Activated CD4-positive, alpha-beta T cell treated with anti-CD3 and anti-CD28 coated beads, Interleukin-2, amount 10 ng/mL, durations not matched to agents 7 days and 5 days (primary cell): Measurements from ENCODE around the gene KAZN. TPM values are rescaled to one million over a fixed set of nuclear protein-coding genes. Genes with fewer than 3 reads are reported as not detected.
"Not testable (repeated sequence)": the region's sequence is repeated elsewhere in the genome, so short reads cannot be mapped to it uniquely, and the experiment has no call there.

Source experiments
- CTCF ChIA-PET: fragments of 350-600 bp; sonication (Branson Sonifier 250); formaldehyde crosslinking; loops from one replicate; lab custom pipeline; 2021; ENCODE audit warnings: antibody characterized with exemption; lab: Charles Lee
- POLR2A ChIA-PET: fragments of 350-600 bp; sonication (Branson Sonifier 250); formaldehyde crosslinking; loops from one replicate; lab custom pipeline; 2021; ENCODE audit warnings: antibody characterized with exemption; lab: Charles Lee
- DNase-seq: peaks from one replicate; pipeline ENCODE4 v3.0.0-alpha.2; 2020
- H3K27ac Mint-ChIP-seq: one replicate; pipeline ENCODE4 v1.8.0; 2021; ENCODE audit warnings: mild to moderate bottlenecking, moderate library complexity, mixed read lengths
- H3K27me3 Mint-ChIP-seq: one replicate; pipeline ENCODE4 v1.8.0; 2021; ENCODE audit warnings: mixed read lengths
- H3K36me3 Mint-ChIP-seq: one replicate; pipeline ENCODE4 v1.8.0; 2021; ENCODE audit warnings: low read depth, mixed read lengths
- H3K4me1 Mint-ChIP-seq: one replicate; pipeline ENCODE4 v1.8.0; 2021; ENCODE audit warnings: mixed read lengths
- H3K4me3 Mint-ChIP-seq: one replicate; pipeline ENCODE4 v1.8.0; 2021; ENCODE audit warnings: mild to moderate bottlenecking, moderate library complexity, mixed read lengths
- H3K9me3 Mint-ChIP-seq: one replicate; pipeline ENCODE4 v1.8.0; 2021; ENCODE audit warnings: mixed read lengths
- total RNA-seq, 2 experiments: library from RNA; stranded (reverse); gene quantifications; one replicate each; pipeline ENCODE4 v1.2.3, GENCODE V29; 2021

Gene KAZN
- total RNA-seq, 2 experiments from 2014 or later = 0.21 to 0.22 TPM

- ChIA-PET CTCF (interaction anchor here (1.4 kb wide), 1 partner anchor 9 kb away, joined by 3 read pairs; no protein-coding TSS in a partner anchor), POLR2A (no interaction called here)
- Mint-ChIP-seq H3K36me3 (no peaks in the 10 kb centered on the region), H3K9me3 (no peaks in the 10 kb centered on the region), H3K27ac (no peak overlapping the region), H3K27me3 (no peaks in the 10 kb centered on the region), H3K4me3 (no peak overlapping the region), H3K4me1 (peaks cover 9% of the 10 kb centered on the region)
- no peak for DNase-seq
Observed at GRCh38 chr1:15033264-15033663, 434.8 kb downstream of the KAZN start.

GRCh38 chr1:15034656-15035055, 436.2 kb downstream of the KAZN start:
- no peak for DNase-seq
- Mint-ChIP-seq H3K27ac (no peak overlapping the region), H3K4me3 (no peak overlapping the region), H3K36me3 (no peaks in the 10 kb centered on the region), H3K27me3 (no peaks in the 10 kb centered on the region), H3K9me3 (no peaks in the 10 kb centered on the region), H3K4me1 (peaks cover 9% of the 10 kb centered on the region)
- ChIA-PET CTCF (no interaction called here), POLR2A (no interaction called here)

GRCh38 chr1:15035236-15035635, 436.8 kb downstream of the KAZN start:
- H3K9me3 Mint-ChIP-seq = no peaks in the 10 kb centered on the region
- POLR2A ChIA-PET = no interaction called here
- no peak overlapping the region for H3K4me3 Mint-ChIP-seq
- CTCF ChIA-PET = interaction anchor here (0.6 kb wide), 1 partner anchor 660 kb away, joined by 4 read pairs; no protein-coding TSS in a partner anchor
- no peaks in the 10 kb centered on the region for H3K27me3 Mint-ChIP-seq
- H3K36me3 Mint-ChIP-seq = no peaks in the 10 kb centered on the region
- H3K4me1 Mint-ChIP-seq = peaks cover 9% of the 10 kb centered on the region
- DNase-seq = no peak
- H3K27ac Mint-ChIP-seq = no peak overlapping the region

GRCh38 chr1:15036101-15036500, 437.6 kb downstream of the KAZN start:
- no peaks in the 10 kb centered on the region for H3K27me3 Mint-ChIP-seq
- H3K36me3 Mint-ChIP-seq = no peaks in the 10 kb centered on the region
- H3K4me1 Mint-ChIP-seq = peaks cover 9% of the 10 kb centered on the region
- no peak for DNase-seq
- ChIA-PET POLR2A (no interaction called here), CTCF (interaction anchor here (0.8 kb wide), 1 partner anchor 9 kb away, joined by 3 read pairs; no protein-coding TSS in a partner anchor)
- no peaks in the 10 kb centered on the region for H3K9me3 Mint-ChIP-seq
- no peak overlapping the region for H3K4me3 Mint-ChIP-seq
- no peak overlapping the region for H3K27ac Mint-ChIP-seq

- ChIA-PET POLR2A (no interaction called here), CTCF (interaction anchor here (0.6 to 2.0 kb wide), 6 partner anchors 9 to 1584 kb away, joined by 3 to 6 read pairs (median 4); no protein-coding TSS in a partner anchor)
- Mint-ChIP-seq H3K27ac (no peak overlapping the region), H3K27me3 (no peaks in the 10 kb centered on the region), H3K4me1 (peaks cover 8% of the 10 kb centered on the region), H3K9me3 (no peaks in the 10 kb centered on the region), H3K36me3 (no peaks in the 10 kb centered on the region), H3K4me3 (no peak overlapping the region)
- DNase-seq = peak; percentile 15
Observed at GRCh38 chr1:15038232-15039016, 439.9 kb downstream of the KAZN start.

GRCh38 chr1:15039017-15039648, 440.6 kb downstream of the KAZN start:
- Mint-ChIP-seq H3K27ac (no peak overlapping the region), H3K9me3 (no peaks in the 10 kb centered on the region), H3K27me3 (no peaks in the 10 kb centered on the region), H3K4me3 (no peak overlapping the region), H3K4me1 (peaks cover under 1% of the 10 kb centered on the region), H3K36me3 (no peaks in the 10 kb centered on the region)
- DNase-seq = no peak
- CTCF ChIA-PET = no interaction called here
- POLR2A ChIA-PET = no interaction called here

GRCh38 chr1:15039901-15040300, 441.4 kb downstream of the KAZN start:
- no peaks in the 10 kb centered on the region for H3K27me3 Mint-ChIP-seq
- POLR2A ChIA-PET = no interaction called here
- DNase-seq = no peak
- no peaks in the 10 kb centered on the region for H3K9me3 Mint-ChIP-seq
- no peaks in the 10 kb centered on the region for H3K4me1 Mint-ChIP-seq
- no peak overlapping the region for H3K27ac Mint-ChIP-seq
- H3K36me3 Mint-ChIP-seq = no peaks in the 10 kb centered on the region
- CTCF ChIA-PET = interaction anchor here (0.9 kb wide), 1 partner anchor 12 kb away, joined by 3 read pairs; no protein-coding TSS in a partner anchor
- H3K4me3 Mint-ChIP-seq = no peak overlapping the region

- H3K9me3 Mint-ChIP-seq, H3K27ac Mint-ChIP-seq, H3K4me1 Mint-ChIP-seq, H3K4me3 Mint-ChIP-seq, DNase-seq, POLR2A ChIA-PET, H3K36me3 Mint-ChIP-seq, H3K27me3 Mint-ChIP-seq: not testable (repeated sequence)
- CTCF ChIA-PET = interaction anchor here (0.6 to 0.9 kb wide), 2 partner anchors 13 to 771 kb away, joined by 3 read pairs; no protein-coding TSS in a partner anchor
Observed at GRCh38 chr1:15040685-15041084, 442.2 kb downstream of the KAZN start.

- no peak for DNase-seq
- no peaks in the 10 kb centered on the region for H3K36me3 Mint-ChIP-seq
- H3K4me1 Mint-ChIP-seq = no peaks in the 10 kb centered on the region
- H3K9me3 Mint-ChIP-seq = no peaks in the 10 kb centered on the region
- ChIA-PET POLR2A (no interaction called here), CTCF (interaction anchor here (1.0 to 1.4 kb wide), 2 partner anchors 9 to 16 kb away, joined by 3 to 4 read pairs; no protein-coding TSS in a partner anchor)
- H3K27ac Mint-ChIP-seq = no peak overlapping the region
- H3K4me3 Mint-ChIP-seq = no peak overlapping the region
- H3K27me3 Mint-ChIP-seq = no peaks in the 10 kb centered on the region
Observed at GRCh38 chr1:15042866-15043265, 444.4 kb downstream of the KAZN start.

GRCh38 chr1:15043934-15044333, 445.4 kb downstream of the KAZN start:
- no peak overlapping the region for H3K4me3 Mint-ChIP-seq
- no peaks in the 10 kb centered on the region for H3K36me3 Mint-ChIP-seq
- no peaks in the 10 kb centered on the region for H3K9me3 Mint-ChIP-seq
- no peak for DNase-seq
- POLR2A ChIA-PET = no interaction called here
- H3K27ac Mint-ChIP-seq = no peak overlapping the region
- no peaks in the 10 kb centered on the region for H3K27me3 Mint-ChIP-seq
- CTCF ChIA-PET = no interaction called here
- no peaks in the 10 kb centered on the region for H3K4me1 Mint-ChIP-seq

- no peaks in the 10 kb centered on the region for H3K4me1 Mint-ChIP-seq
- H3K9me3 Mint-ChIP-seq = no peaks in the 10 kb centered on the region
- H3K36me3 Mint-ChIP-seq = no peaks in the 10 kb centered on the region
- H3K27ac Mint-ChIP-seq = no peak overlapping the region
- H3K27me3 Mint-ChIP-seq = no peaks in the 10 kb centered on the region
- H3K4me3 Mint-ChIP-seq = no peak overlapping the region
- ChIA-PET POLR2A (no interaction called here), CTCF (no interaction called here)
- no peak for DNase-seq
Observed at GRCh38 chr1:15045123-15045522, 446.6 kb downstream of the KAZN start.

- H3K4me1 Mint-ChIP-seq = no peaks in the 10 kb centered on the region
- no peaks in the 10 kb centered on the region for H3K36me3 Mint-ChIP-seq
- DNase-seq = peak; percentile 59
- ChIA-PET POLR2A (no interaction called here), CTCF (interaction anchor here (0.5 to 1.1 kb wide), 5 partner anchors 8 to 1928 kb away, joined by 3 read pairs; no protein-coding TSS in a partner anchor)
- no peaks in the 10 kb centered on the region for H3K27me3 Mint-ChIP-seq
- H3K27ac Mint-ChIP-seq = no peak overlapping the region
- H3K9me3 Mint-ChIP-seq = no peaks in the 10 kb centered on the region
- H3K4me3 Mint-ChIP-seq = no peak overlapping the region
Observed at GRCh38 chr1:15046487-15047165, 448.1 kb downstream of the KAZN start.
